ENCODE results near the gene TMUB2.
A peak's percentile ranks its signal among the peaks of the same experiment; 100 is the strongest.

Gene TMUB2

DNA sequence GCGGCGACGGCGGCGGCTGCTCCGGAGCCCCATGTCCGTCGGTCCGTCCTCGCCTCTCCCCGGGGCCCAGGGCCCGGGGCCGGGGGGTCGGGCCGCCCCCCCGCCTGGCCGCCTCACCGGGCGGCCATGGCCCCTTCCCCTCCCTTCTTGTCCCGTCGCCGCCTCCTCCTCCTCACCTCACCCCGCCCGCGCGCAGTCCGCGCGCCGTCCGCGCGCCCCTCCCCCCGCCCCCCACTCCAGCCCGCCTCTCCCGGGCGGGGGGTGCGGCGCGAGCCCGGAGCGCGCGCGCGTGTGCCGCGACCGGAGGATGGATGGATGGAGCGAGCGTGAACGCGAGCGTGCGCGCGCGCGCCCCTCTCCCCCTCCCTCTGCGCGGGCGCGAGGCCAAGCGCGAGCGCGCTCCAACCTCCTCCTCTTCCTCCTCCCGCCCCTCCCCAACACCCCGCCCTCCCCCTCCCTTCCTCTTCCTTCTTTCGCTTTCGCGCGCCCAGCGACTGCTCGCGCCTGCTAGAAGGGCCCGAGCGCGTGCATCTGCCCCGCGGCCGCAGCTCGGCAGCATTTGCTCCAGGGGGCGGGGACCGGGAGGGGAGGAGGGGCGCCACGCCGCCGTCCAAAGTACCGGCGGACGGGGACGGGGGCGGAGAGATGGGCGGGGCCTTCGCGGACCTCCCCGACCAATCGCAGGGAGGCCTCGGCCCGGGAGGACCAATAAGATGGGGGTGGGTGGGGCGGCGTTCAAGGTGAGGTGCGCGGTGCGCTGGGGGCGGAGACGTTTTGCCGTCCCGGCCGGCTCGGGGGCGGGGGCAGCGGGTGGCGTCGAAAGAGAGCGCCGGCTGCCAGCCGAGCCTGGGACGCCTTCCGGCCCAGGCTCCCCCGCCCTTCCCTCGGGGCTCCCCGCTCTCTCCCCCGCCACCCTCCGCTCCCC lies 13.0 kb downstream of the TMUB2 start, which contains the start of gene ATXN7L3 (continued):
- TF ChIP-seq, protein P1, sequence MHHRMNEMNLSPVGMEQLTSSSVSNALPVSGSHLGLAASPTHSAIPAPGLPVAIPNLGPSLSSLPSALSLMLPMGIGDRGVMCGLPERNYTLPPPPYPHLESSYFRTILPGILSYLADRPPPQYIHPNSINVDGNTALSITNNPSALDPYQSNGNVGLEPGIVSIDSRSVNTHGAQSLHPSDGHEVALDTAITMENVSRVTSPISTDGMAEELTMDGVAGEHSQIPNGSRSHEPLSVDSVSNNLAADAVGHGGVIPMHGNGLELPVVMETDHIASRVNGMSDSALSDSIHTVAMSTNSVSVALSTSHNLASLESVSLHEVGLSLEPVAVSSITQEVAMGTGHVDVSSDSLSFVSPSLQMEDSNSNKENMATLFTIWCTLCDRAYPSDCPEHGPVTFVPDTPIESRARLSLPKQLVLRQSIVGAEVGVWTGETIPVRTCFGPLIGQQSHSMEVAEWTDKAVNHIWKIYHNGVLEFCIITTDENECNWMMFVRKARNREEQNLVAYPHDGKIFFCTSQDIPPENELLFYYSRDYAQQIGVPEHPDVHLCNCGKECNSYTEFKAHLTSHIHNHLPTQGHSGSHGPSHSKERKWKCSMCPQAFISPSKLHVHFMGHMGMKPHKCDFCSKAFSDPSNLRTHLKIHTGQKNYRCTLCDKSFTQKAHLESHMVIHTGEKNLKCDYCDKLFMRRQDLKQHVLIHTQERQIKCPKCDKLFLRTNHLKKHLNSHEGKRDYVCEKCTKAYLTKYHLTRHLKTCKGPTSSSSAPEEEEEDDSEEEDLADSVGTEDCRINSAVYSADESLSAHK (tag by site-specific recombination; IDR thresholded peaks at IDR 0.05), result no peak
- TF ChIP-seq SP3 (tag by site-specific recombination; IDR thresholded peaks at IDR 0.05), result peak; percentile 95
- TF ChIP-seq, protein P2, sequence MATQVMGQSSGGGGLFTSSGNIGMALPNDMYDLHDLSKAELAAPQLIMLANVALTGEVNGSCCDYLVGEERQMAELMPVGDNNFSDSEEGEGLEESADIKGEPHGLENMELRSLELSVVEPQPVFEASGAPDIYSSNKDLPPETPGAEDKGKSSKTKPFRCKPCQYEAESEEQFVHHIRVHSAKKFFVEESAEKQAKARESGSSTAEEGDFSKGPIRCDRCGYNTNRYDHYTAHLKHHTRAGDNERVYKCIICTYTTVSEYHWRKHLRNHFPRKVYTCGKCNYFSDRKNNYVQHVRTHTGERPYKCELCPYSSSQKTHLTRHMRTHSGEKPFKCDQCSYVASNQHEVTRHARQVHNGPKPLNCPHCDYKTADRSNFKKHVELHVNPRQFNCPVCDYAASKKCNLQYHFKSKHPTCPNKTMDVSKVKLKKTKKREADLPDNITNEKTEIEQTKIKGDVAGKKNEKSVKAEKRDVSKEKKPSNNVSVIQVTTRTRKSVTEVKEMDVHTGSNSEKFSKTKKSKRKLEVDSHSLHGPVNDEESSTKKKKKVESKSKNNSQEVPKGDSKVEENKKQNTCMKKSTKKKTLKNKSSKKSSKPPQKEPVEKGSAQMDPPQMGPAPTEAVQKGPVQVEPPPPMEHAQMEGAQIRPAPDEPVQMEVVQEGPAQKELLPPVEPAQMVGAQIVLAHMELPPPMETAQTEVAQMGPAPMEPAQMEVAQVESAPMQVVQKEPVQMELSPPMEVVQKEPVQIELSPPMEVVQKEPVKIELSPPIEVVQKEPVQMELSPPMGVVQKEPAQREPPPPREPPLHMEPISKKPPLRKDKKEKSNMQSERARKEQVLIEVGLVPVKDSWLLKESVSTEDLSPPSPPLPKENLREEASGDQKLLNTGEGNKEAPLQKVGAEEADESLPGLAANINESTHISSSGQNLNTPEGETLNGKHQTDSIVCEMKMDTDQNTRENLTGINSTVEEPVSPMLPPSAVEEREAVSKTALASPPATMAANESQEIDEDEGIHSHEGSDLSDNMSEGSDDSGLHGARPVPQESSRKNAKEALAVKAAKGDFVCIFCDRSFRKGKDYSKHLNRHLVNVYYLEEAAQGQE (tag by site-specific recombination; IDR thresholded peaks at IDR 0.05), result no peak
- no peak for TF ChIP-seq HOXA7 (CRISPR knock-in tag; IDR thresholded peaks at IDR 0.05; ENCODE audit: borderline replicate concordance)
- peak; percentile 87 for TF ChIP-seq KLF9 (tag by site-specific recombination; IDR thresholded peaks at IDR 0.05; ENCODE audit: low read depth)
- no peak for TF ChIP-seq YY1 (tag by site-specific recombination; IDR thresholded peaks at IDR 0.05)
- no peak for TF ChIP-seq ZNF558 (tag by site-specific recombination; IDR thresholded peaks at IDR 0.05)
- no peak for TF ChIP-seq ZNF114 (tag by site-specific recombination; IDR thresholded peaks at IDR 0.05)
- TF ChIP-seq YY2 (tag by site-specific recombination; IDR thresholded peaks at IDR 0.05), result no peak
- TF ChIP-seq ZBTB48 (tag by site-specific recombination; IDR thresholded peaks at IDR 0.05), result no peak
- peak; percentile 89 for TF ChIP-seq SP2 (tag by site-specific recombination; IDR thresholded peaks at IDR 0.05)
- TF ChIP-seq, protein P3, sequence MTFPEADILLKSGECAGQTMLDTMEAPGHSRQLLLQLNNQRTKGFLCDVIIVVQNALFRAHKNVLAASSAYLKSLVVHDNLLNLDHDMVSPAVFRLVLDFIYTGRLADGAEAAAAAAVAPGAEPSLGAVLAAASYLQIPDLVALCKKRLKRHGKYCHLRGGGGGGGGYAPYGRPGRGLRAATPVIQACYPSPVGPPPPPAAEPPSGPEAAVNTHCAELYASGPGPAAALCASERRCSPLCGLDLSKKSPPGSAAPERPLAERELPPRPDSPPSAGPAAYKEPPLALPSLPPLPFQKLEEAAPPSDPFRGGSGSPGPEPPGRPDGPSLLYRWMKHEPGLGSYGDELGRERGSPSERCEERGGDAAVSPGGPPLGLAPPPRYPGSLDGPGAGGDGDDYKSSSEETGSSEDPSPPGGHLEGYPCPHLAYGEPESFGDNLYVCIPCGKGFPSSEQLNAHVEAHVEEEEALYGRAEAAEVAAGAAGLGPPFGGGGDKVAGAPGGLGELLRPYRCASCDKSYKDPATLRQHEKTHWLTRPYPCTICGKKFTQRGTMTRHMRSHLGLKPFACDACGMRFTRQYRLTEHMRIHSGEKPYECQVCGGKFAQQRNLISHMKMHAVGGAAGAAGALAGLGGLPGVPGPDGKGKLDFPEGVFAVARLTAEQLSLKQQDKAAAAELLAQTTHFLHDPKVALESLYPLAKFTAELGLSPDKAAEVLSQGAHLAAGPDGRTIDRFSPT (tag by site-specific recombination; IDR thresholded peaks at IDR 0.05), result peak; percentile 62; the same call in 1 of the 2 replicates
- no peak for TF ChIP-seq ZNF501 (tag by site-specific recombination; IDR thresholded peaks at IDR 0.05)
- TF ChIP-seq GFI1B (tag by site-specific recombination; IDR thresholded peaks at IDR 0.05), result no peak

DNA sequence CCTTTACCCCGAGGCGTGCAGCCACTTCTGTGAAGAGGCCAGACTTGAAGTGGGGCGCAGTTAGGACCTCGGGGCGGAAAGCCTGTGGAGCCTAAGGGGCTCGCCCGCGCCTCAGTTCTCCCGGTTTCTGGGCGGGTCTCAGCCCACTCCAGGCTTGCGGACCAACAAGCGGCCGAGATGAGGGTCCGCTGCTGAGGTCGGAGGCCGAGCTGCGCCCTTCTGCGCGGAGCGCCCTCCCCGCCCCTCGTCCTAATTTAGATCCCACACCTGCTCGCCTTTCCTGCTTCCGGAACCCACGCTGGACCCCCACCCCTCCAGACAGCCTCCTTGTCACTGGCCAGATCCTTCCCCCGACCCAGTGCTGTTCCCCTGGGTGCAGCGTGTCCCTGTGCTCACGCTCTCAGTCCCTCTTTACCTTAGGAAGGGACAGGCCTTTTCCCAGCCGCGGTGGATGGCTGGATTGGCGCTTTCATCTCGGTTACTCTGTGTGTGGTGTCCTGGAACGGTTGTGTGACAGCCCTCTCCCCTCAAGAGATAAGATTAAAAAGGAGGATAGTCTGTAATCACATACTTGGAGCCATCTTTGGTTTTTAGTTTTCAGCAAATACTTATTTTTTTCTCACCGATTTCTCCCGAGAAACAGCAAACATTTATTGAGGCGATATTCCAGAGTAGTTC lies 13.8 kb downstream of the TMUB2 start:
- H3K36me3 ChIP-seq (ENCODE audit: control insufficient read depth in 2 of 2, insufficient read depth in 1 of 2, low read length in 2 of 2), result peaks cover 6 to 23% of the 10 kb centered on the region in 2 experiments; a peak in 1 of 3 replicates
- CTCF ChIA-PET, result interaction anchor here (1.0 to 4.1 kb wide), 3 partner anchors 131 to 151 kb away, joined by 3 to 17 read pairs (median 9); partner anchors contain the start of gene GRN
- POLR2A ChIA-PET, result interaction anchor here (0.6 to 4.9 kb wide), 14 partner anchors 9 to 1653 kb away, joined by 3 to 46 read pairs (median 8); partner anchors contain the start of genes RUNDC3A and TMUB2
- peak overlapping the region; percentile 75 for H3K4me3 ChIP-seq (ENCODE audit: low read depth, low read length)
- H3K27ac ChIP-seq (ENCODE audit: extremely low read depth, low read depth, low read length), result peak overlapping the region; percentile 85
- H3K4me1 ChIP-seq (ENCODE audit: control insufficient read depth, insufficient read depth, low read length), result peaks cover 5% of the 10 kb centered on the region
- H3K9me3 ChIP-seq (ENCODE audit: control insufficient read depth, insufficient read depth, low read depth, low read length), result no peaks in the 10 kb centered on the region
- TF ChIP-seq ZNF792 (tag by site-specific recombination; IDR thresholded peaks at IDR 0.05) (no peak), OSR2 (tag by site-specific recombination; IDR thresholded peaks at IDR 0.05) (no peak), ZBTB8A (tag by site-specific recombination; IDR thresholded peaks at IDR 0.05) (peak; percentile 91), ZNF404 (tag by site-specific recombination; IDR thresholded peaks at IDR 0.05) (no peak), ZNF558 (tag by site-specific recombination; IDR thresholded peaks at IDR 0.05) (no peak), EGR2 (tag by site-specific recombination; IDR thresholded peaks at IDR 0.05; ENCODE audit: low read depth) (peak; percentile 50; the same call in 1 of the 2 replicates), ZIC2 (tag by site-specific recombination; IDR thresholded peaks at IDR 0.05) (no peak), ZNF341 (tag by site-specific recombination; IDR thresholded peaks at IDR 0.05; ENCODE audit: low read depth) (peak; percentile 66), KLF7 (tag by site-specific recombination; IDR thresholded peaks at IDR 0.05; ENCODE audit: borderline replicate concordance) (peak; percentile 44), SP7 (tag by site-specific recombination; IDR thresholded peaks at IDR 0.05) (peak; percentile 46; the same call in 1 of the 2 replicates), ZNF416 (tag by site-specific recombination; IDR thresholded peaks at IDR 0.05) (no peak)
- TF ChIP-seq, protein P4, sequence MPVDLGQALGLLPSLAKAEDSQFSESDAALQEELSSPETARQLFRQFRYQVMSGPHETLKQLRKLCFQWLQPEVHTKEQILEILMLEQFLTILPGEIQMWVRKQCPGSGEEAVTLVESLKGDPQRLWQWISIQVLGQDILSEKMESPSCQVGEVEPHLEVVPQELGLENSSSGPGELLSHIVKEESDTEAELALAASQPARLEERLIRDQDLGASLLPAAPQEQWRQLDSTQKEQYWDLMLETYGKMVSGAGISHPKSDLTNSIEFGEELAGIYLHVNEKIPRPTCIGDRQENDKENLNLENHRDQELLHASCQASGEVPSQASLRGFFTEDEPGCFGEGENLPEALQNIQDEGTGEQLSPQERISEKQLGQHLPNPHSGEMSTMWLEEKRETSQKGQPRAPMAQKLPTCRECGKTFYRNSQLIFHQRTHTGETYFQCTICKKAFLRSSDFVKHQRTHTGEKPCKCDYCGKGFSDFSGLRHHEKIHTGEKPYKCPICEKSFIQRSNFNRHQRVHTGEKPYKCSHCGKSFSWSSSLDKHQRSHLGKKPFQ (tag by site-specific recombination; IDR thresholded peaks at IDR 0.05), result no peak

Measured in HEK293 (cell line).